ENCODE data around the gene USP2. TPM values are rescaled to one million over a fixed set of nuclear protein-coding genes. Genes with fewer than 3 reads are reported as not detected.

USP2 gene
- total and polyA plus RNA-seq, 3 experiments from 2014 or later: 0.15 to 0.51 TPM; not detected in 1

DNA sequence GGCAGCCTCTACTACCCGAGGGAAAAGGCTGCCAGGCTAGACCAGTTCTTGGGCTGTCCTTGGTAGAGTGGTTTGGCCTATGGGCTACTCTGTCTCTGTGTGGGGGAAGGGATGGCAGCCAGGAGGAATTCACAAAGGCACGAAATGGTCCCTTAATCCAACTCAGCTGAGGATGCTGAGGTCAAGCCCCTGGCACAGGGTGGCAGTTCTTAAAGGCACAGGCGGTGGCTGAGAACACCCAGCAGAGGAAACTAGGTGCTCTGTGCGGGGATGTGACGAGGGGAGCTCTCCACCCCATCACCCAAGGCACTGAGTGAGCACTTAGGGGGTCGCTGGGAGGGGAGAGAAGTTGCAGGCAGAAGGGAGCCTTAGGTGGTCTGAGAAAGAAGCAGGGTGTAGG, 34.9 kb downstream of the USP2 start, which contains the start of gene MFRP:
Gene MFRP, minus strand, starts transcription at position 101 of the 400 bp plus-strand sequence. CDS start 192 bp downstream, outside the sequence.
- CTCF ChIA-PET: interaction anchor here (1.0 to 2.4 kb wide), 2 partner anchors 9 to 10 kb away, joined by 4 to 10 read pairs; no protein-coding TSS in a partner anchor
- no peaks in the 10 kb centered on the region for H3K9me3 ChIP-seq (ENCODE audit: low read length)
- H3K9me3 Mint-ChIP-seq: no peaks in the 10 kb centered on the region
- peaks cover 20 to 53% of the 10 kb centered on the region in 2 donors for H3K27me3 Mint-ChIP-seq
- H3K36me3 Mint-ChIP-seq: no peaks in the 10 kb centered on the region
- H3K4me1 Mint-ChIP-seq: peaks cover 5 to 7% (median 5%) of the 10 kb centered on the region in 3 donors
- peaks cover 15% of the 10 kb centered on the region for H3K27me3 ChIP-seq (ENCODE audit: insufficient read depth, low read length, poor library complexity, severe bottlenecking)
- peak within 1 kb of the TSS in 1 of 8 donors; percentile 70 for H3K27ac Mint-ChIP-seq
- no peak within 1 kb of the TSS for H3K4me3 Mint-ChIP-seq
- no peak for DNase-seq
- POLR2A ChIA-PET: no interaction called here
- no peak within 1 kb of the TSS for H3K27ac ChIP-seq (ENCODE audit: low read depth, low read length)
- no peaks in the 10 kb centered on the region for H3K36me3 ChIP-seq (ENCODE audit: insufficient read depth, low read length)
- no peak within 1 kb of the TSS for H3K4me3 ChIP-seq (ENCODE audit: low read length)
- H3K4me1 ChIP-seq (ENCODE audit: insufficient read depth, low read length): no peaks in the 10 kb centered on the region

DNA sequence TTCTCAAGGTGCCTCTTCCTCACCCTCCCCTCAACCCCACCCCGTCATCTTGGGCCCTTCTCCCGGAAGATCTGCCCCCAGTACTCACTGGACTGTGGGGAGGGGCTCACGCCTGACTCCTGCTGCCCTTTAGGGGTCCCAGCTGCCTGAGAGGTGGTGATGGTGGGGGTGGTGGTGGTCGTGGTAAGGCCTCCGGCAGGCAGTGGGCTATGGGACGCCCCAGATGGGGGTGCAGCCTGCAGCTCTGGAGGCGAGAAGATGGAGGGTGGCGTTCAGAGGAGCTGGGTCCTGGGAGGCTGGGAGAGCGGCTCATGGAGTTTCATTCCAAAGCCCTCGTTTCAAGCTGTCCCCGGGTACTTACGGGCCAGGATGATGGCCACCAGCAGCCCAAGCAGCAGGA, 35.8 kb downstream of the USP2 start:
- no peaks in the 10 kb centered on the region for H3K9me3 ChIP-seq (ENCODE audit: low read length)
- H3K27me3 Mint-ChIP-seq: peaks cover 24 to 54% of the 10 kb centered on the region in 2 donors
- DNase-seq: no peak
- no peaks in the 10 kb centered on the region for H3K9me3 Mint-ChIP-seq
- ChIA-PET POLR2A (no interaction called here), CTCF (interaction anchor here (1.0 to 3.5 kb wide), 3 partner anchors 8 to 23 kb away, joined by 3 to 17 read pairs (median 4); no protein-coding TSS in a partner anchor)
- no peak overlapping the region for H3K4me3 ChIP-seq (ENCODE audit: low read length)
- H3K36me3 ChIP-seq (ENCODE audit: insufficient read depth, low read length): no peaks in the 10 kb centered on the region
- no peaks in the 10 kb centered on the region for H3K36me3 Mint-ChIP-seq
- no peaks in the 10 kb centered on the region for H3K4me1 ChIP-seq (ENCODE audit: insufficient read depth, low read length)
- H3K4me1 Mint-ChIP-seq: peaks cover 9 to 14% (median 13%) of the 10 kb centered on the region in 3 donors
- no peak overlapping the region for H3K27ac ChIP-seq (ENCODE audit: low read depth, low read length)
- no peak overlapping the region for H3K4me3 Mint-ChIP-seq
- peaks cover 24% of the 10 kb centered on the region for H3K27me3 ChIP-seq (ENCODE audit: insufficient read depth, low read length, poor library complexity, severe bottlenecking)
- peak overlapping the region in 1 of 8 donors; percentile 70 for H3K27ac Mint-ChIP-seq

DNA sequence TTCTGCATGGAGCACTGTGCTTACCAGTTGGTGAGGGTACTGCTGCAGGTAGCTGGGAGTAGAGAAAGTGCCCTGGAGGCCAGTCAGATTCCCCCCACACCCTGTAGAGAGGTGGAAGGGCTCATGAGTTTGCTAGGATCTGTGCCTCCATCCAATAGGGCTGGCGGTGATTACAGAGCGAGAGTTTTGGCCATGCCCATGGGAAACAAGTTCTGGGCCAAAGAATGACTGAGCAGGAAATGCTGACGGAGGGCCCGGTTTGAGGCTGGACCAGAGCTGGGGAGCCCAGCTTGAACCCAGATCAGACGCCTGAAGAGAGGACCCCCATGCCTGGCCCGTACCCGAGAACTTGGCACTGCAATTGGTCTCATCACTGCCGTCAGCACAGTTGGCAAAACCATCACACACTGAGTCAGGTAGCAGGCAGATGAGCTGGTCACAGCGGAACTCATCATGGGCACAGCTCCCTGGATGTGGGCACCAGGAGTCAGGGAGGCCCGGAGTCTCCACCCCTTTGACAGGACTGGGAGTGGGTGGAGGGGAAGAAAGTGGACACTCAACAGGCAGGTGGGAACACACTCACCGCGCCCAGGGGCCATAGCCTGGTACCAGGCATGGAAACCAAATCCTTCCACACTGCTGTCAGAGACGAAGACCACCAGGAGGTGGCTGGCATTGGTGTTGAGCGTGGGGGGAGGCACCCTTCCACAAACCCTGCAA, 37.0 kb downstream of the USP2 start:
- Histone ChIP-seq H3K4me1 (ENCODE audit: insufficient read depth, low read length) (no peaks in the 10 kb centered on the region), H3K36me3 (ENCODE audit: insufficient read depth, low read length) (no peaks in the 10 kb centered on the region), H3K27ac (ENCODE audit: low read depth, low read length) (no peak overlapping the region), H3K9me3 (ENCODE audit: low read length) (no peaks in the 10 kb centered on the region), H3K4me3 (ENCODE audit: low read length) (no peak overlapping the region), H3K27me3 (ENCODE audit: insufficient read depth, low read length, poor library complexity, severe bottlenecking) (peaks cover 34% of the 10 kb centered on the region)
- Mint-ChIP-seq H3K9me3 (no peaks in the 10 kb centered on the region), H3K27ac (no peak overlapping the region), H3K27me3 (peaks cover 22 to 52% of the 10 kb centered on the region in 2 donors), H3K4me1 (peaks cover 5 to 8% (median 7%) of the 10 kb centered on the region in 3 donors), H3K4me3 (no peak overlapping the region), H3K36me3 (no peaks in the 10 kb centered on the region)
- POLR2A ChIA-PET: no interaction called here
- CTCF ChIA-PET: interaction anchor here (1.2 to 3.5 kb wide), 2 partner anchors 12 to 21 kb away, joined by 5 to 17 read pairs; no protein-coding TSS in a partner anchor
- DNase-seq: no peak

DNA sequence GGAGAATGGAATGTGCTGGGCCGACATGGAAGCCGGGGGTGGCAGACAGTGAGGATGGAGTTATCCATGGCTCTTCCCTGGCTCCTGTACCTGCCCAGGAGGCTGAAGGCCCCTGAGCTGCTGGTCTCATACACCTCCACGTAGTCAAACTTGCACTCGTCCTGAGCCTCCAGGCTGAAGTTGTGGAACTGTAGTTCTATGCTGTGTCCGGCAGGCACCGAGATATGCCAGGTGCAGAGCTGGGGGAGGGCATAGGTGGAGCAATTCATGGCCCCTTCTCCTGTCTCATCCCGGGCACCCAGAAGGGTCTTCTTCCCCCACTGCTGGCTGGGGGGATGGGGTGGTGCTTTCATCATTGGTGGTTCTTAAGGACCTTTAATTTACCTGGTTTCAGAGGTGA, 37.8 kb downstream of the USP2 start:
- no peaks in the 10 kb centered on the region for H3K9me3 ChIP-seq (ENCODE audit: low read length)
- no peaks in the 10 kb centered on the region for H3K36me3 ChIP-seq (ENCODE audit: insufficient read depth, low read length)
- peaks cover 41% of the 10 kb centered on the region for H3K27me3 ChIP-seq (ENCODE audit: insufficient read depth, low read length, poor library complexity, severe bottlenecking)
- H3K4me1 ChIP-seq (ENCODE audit: insufficient read depth, low read length): peaks cover under 1% of the 10 kb centered on the region
- Mint-ChIP-seq H3K4me3 (no peak overlapping the region), H3K27ac (no peak overlapping the region), H3K9me3 (no peaks in the 10 kb centered on the region), H3K4me1 (peaks cover 9 to 16% (median 14%) of the 10 kb centered on the region in 3 donors), H3K27me3 (peaks cover 29 to 60% of the 10 kb centered on the region in 2 donors), H3K36me3 (no peaks in the 10 kb centered on the region)
- H3K27ac ChIP-seq (ENCODE audit: low read depth, low read length): no peak overlapping the region
- ChIA-PET POLR2A (no interaction called here), CTCF (interaction anchor here (0.9 to 3.5 kb wide), 3 partner anchors 13 to 22 kb away, joined by 3 to 17 read pairs (median 5); no protein-coding TSS in a partner anchor)
- no peak overlapping the region for H3K4me3 ChIP-seq (ENCODE audit: low read length)
- no peak for DNase-seq

DNA sequence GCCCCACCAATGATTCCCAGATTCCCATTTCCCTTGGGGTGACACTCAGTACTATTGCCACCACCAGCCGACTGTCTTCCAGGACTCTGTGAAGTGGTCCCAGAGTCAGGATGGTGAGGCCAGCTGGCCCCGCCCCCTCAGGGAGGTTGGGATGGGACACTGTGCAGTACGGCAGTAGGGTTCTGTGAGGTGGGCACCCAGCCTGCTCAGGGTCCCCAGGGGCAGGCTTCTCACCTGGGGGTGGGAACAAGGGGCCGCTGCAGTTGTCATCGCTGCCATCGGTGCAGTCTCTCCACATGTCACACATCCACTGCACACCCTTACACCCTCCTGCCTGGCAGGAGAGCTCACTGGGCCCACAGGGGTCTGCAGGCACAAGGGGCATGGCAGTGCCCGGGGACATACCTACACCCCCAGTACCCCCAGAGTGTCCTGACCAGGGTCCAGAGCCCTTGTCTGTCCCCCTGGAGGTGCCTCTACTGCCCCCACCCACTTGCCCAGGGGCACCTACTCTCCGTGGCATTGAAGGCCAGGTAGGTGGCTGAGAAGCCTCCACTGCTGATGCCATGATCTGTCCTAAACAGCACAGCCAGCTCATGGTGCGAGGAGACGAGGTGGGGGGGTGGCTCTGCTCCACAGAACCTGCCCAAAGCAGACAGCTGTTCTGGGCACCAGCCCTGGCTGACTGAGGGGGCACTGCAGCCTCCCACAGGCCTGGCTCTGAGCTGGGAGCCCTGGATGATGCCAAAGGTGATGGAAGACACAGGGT, 38.9 kb downstream of the USP2 start:
- peak overlapping the region in 1 of 8 donors; percentile 74 for H3K27ac Mint-ChIP-seq
- ChIA-PET CTCF (interaction anchor here (0.9 to 3.5 kb wide), 2 partner anchors 14 to 21 kb away, joined by 3 to 17 read pairs; no protein-coding TSS in a partner anchor), POLR2A (no interaction called here)
- H3K4me3 Mint-ChIP-seq: peak overlapping the region in 1 of 7 donors; percentile 23
- no peak overlapping the region for H3K27ac ChIP-seq (ENCODE audit: low read depth, low read length)
- peaks cover 14 to 22% (median 19%) of the 10 kb centered on the region in 3 donors for H3K4me1 Mint-ChIP-seq
- peaks cover 0 to 4% (median 0%) of the 10 kb centered on the region in 3 donors for H3K36me3 Mint-ChIP-seq
- peaks cover 45% of the 10 kb centered on the region for H3K27me3 ChIP-seq (ENCODE audit: insufficient read depth, low read length, poor library complexity, severe bottlenecking)
- H3K4me1 ChIP-seq (ENCODE audit: insufficient read depth, low read length): peaks cover 5% of the 10 kb centered on the region
- peaks cover 33 to 65% of the 10 kb centered on the region in 2 donors for H3K27me3 Mint-ChIP-seq
- DNase-seq: no peak
- H3K9me3 ChIP-seq (ENCODE audit: low read length): no peaks in the 10 kb centered on the region
- no peaks in the 10 kb centered on the region for H3K9me3 Mint-ChIP-seq
- H3K4me3 ChIP-seq (ENCODE audit: low read length): no peak overlapping the region
- H3K36me3 ChIP-seq (ENCODE audit: insufficient read depth, low read length): no peaks in the 10 kb centered on the region

DNA sequence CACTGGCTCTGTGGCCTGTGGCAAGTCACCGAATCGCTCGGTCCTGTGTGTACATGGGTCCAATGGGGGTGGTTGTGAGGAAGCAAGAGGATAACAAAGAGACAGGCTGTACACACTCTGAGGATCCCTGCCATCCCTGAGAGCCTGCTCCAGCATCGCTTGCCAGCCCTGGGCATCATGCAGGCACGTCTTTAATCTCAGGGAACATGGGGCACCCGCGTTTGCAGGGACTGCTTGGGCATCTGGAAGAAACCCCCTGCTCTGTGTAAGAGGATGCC, 39.5 kb downstream of the USP2 start:
- DNase-seq: no peak
- Mint-ChIP-seq H3K36me3 (peaks cover 0 to 4% (median 3%) of the 10 kb centered on the region in 3 donors), H3K27ac (no peak overlapping the region), H3K4me1 (peaks cover 14 to 26% (median 19%) of the 10 kb centered on the region in 3 donors), H3K9me3 (no peaks in the 10 kb centered on the region), H3K27me3 (peaks cover 31 to 59% of the 10 kb centered on the region in 2 donors), H3K4me3 (no peak overlapping the region)
- Histone ChIP-seq H3K36me3 (ENCODE audit: insufficient read depth, low read length) (no peaks in the 10 kb centered on the region), H3K9me3 (ENCODE audit: low read length) (no peaks in the 10 kb centered on the region), H3K4me1 (ENCODE audit: insufficient read depth, low read length) (peaks cover 5% of the 10 kb centered on the region), H3K27ac (ENCODE audit: low read depth, low read length) (no peak overlapping the region), H3K27me3 (ENCODE audit: insufficient read depth, low read length, poor library complexity, severe bottlenecking) (peaks cover 45% of the 10 kb centered on the region), H3K4me3 (ENCODE audit: low read length) (no peak overlapping the region)
- ChIA-PET POLR2A (no interaction called here), CTCF (no interaction called here)

DNA sequence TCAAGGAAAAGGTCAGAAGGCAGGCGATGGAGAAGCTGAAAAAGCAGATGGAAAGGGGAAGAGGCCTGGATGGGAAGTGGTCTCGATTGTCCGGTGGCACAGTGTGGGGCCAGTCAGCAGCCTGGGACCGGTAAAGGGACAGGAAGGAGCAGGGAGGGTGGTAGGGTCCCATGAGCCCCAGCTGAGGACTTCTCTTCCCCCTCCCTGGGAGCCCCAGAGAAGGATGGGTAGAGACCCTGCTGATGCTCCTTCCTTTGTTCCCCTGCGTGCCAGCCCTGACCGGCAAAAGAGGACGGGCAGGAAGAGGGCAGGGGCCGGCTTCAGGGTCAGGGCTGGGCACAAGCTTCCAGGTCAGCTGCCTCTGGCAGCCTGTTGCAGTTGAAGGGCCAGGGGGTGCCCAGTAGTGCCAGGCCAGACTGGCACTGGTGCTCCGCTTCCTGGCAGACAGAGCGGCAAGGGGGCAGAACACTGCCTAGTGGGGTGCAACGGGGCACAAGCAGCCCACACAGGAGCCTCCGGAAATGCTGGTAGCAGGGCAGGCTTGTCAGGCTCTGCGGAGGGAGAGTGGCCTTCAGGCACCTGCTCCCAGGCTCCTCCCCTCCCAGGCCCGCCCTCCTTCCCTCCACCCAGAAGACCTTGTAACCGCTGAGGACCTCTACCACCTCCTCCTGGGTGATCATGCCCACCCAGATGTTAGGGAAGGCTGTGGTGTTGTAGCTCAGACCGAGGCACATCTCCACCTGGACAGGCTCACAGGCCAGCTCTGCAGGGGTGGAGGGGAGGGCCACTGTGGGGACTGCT, 40.1 kb downstream of the USP2 start:
- Histone ChIP-seq H3K27ac (ENCODE audit: low read depth, low read length) (no peak overlapping the region), H3K4me1 (ENCODE audit: insufficient read depth, low read length) (peaks cover 5% of the 10 kb centered on the region), H3K9me3 (ENCODE audit: low read length) (no peaks in the 10 kb centered on the region), H3K4me3 (ENCODE audit: low read length) (no peak overlapping the region), H3K27me3 (ENCODE audit: insufficient read depth, low read length, poor library complexity, severe bottlenecking) (peaks cover 45% of the 10 kb centered on the region), H3K36me3 (ENCODE audit: insufficient read depth, low read length) (no peaks in the 10 kb centered on the region)
- Mint-ChIP-seq H3K27ac (peak overlapping the region in 2 of 8 donors; percentile 1 to 2), H3K4me1 (peaks cover 15 to 29% (median 21%) of the 10 kb centered on the region in 3 donors), H3K9me3 (no peaks in the 10 kb centered on the region), H3K27me3 (peaks cover 31 to 54% of the 10 kb centered on the region in 2 donors), H3K4me3 (peak overlapping the region in 2 of 7 donors; percentile 51 to 74), H3K36me3 (peaks cover 0 to 8% (median 4%) of the 10 kb centered on the region in 3 donors)
- ChIA-PET CTCF (interaction anchor here (1.2 to 1.3 kb wide), 2 partner anchors 15 to 18 kb away, joined by 3 to 4 read pairs; no protein-coding TSS in a partner anchor), POLR2A (no interaction called here)
- no peak for DNase-seq
